Measurements from ENCODE around the gene CIB4. TPM values are rescaled to one million over a fixed set of nuclear protein-coding genes. Genes with fewer than 3 reads are reported as not detected.

Gene CIB4
- total RNA-seq, 1 donor from 2014 or later, result not detected

DNA sequence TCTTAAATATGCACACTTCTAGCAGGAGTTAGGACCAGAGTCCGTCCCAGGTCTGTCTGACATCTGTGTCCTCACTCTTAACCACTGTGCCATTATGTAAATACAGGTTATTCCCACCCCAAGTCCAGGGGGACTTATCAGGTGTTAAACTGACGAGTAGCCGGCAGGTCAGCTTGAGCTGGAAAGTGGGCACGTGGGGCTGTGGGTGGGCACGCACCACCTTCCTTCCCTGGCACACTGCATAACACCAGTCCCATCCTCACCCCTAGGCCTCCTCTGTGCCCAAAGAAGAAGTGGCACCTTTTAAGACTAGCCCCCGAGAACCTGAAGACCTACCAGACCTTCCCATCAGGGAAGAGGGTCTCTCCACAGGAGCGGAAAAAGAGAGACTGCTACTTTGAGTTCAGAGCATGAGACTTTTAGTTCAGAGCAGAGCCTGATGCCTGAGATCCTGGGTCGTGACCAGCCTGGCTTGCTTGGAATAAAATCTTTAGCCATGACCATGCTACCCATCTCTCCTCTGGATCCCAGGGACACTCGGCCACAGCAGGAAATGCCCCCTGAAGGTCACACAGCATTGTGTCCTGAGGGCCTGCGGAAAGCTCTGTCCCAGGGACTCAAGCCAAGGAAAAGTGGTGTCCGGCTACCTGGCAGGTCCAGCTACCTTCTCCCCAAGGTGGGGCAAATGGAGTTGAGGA lies 62.0 kb downstream of the CIB4 start:
- ATAC-seq (ENCODE audit: low read depth), result no peak
- intact Hi-C loops (cut with micrococcal nuclease), result loop anchor here (5.0 kb wide), 4 partner anchors 337 to 972 kb away; partner anchors contain the start of genes HADHA and HADHB
- no peak for DNase-seq
- Mint-ChIP-seq H3K27ac (no peak overlapping the region), H3K9me3 (no peaks in the 10 kb centered on the region), H3K4me1 (no peaks in the 10 kb centered on the region), H3K36me3 (ENCODE audit: low read depth) (no peaks in the 10 kb centered on the region), H3K4me3 (no peak overlapping the region), H3K27me3 (peaks cover 29% of the 10 kb centered on the region)
- CTCF ChIA-PET, result interaction anchor here (1.0 to 1.1 kb wide), 2 partner anchors 15 to 58 kb away, joined by 3 read pairs; no protein-coding TSS in a partner anchor
- POLR2A ChIA-PET, result no interaction called here
- TF ChIP-seq, protein P1, sequence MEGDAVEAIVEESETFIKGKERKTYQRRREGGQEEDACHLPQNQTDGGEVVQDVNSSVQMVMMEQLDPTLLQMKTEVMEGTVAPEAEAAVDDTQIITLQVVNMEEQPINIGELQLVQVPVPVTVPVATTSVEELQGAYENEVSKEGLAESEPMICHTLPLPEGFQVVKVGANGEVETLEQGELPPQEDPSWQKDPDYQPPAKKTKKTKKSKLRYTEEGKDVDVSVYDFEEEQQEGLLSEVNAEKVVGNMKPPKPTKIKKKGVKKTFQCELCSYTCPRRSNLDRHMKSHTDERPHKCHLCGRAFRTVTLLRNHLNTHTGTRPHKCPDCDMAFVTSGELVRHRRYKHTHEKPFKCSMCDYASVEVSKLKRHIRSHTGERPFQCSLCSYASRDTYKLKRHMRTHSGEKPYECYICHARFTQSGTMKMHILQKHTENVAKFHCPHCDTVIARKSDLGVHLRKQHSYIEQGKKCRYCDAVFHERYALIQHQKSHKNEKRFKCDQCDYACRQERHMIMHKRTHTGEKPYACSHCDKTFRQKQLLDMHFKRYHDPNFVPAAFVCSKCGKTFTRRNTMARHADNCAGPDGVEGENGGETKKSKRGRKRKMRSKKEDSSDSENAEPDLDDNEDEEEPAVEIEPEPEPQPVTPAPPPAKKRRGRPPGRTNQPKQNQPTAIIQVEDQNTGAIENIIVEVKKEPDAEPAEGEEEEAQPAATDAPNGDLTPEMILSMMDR (IDR thresholded peaks at IDR 0.05), result no peak

DNA sequence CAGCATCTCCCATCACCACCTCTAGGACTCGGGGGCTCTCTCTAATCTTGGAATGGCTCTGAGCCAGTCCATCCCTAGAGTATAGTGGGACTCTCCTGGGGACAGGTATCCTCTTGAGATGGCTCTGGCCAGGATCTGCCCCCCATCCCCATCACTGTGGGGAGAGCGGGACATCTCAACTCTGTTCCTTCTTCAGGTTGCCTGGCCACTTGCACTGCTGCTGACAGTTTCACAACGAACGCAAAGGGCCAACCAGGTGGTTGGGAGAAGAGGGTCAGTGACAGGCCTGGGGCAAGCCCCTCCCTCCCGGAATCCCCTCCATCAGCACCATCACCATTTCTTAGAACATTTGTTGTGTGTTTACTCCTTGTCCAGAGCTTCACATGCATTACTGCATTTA lies 62.6 kb downstream of the CIB4 start:
- peaks cover 31% of the 10 kb centered on the region for H3K27me3 Mint-ChIP-seq
- TF ChIP-seq, protein P1 (IDR thresholded peaks at IDR 0.05), result no peak
- POLR2A ChIA-PET, result no interaction called here
- DNase-seq (no peak), ATAC-seq (ENCODE audit: low read depth) (no peak)
- H3K36me3 Mint-ChIP-seq (ENCODE audit: low read depth), result no peaks in the 10 kb centered on the region
- H3K4me1 Mint-ChIP-seq, result no peaks in the 10 kb centered on the region
- H3K4me3 Mint-ChIP-seq, result no peak overlapping the region
- intact Hi-C loops (cut with micrococcal nuclease), result loop anchor here (1.0 to 5.0 kb wide), 5 partner anchors 336 to 971 kb away; partner anchors contain the start of genes HADHA and HADHB
- H3K9me3 Mint-ChIP-seq, result no peaks in the 10 kb centered on the region
- H3K27ac Mint-ChIP-seq, result no peak overlapping the region
- CTCF ChIA-PET, result interaction anchor here (1.0 to 1.4 kb wide), 4 partner anchors 24 to 490 kb away, joined by 3 to 4 read pairs (median 4); no protein-coding TSS in a partner anchor

DNA sequence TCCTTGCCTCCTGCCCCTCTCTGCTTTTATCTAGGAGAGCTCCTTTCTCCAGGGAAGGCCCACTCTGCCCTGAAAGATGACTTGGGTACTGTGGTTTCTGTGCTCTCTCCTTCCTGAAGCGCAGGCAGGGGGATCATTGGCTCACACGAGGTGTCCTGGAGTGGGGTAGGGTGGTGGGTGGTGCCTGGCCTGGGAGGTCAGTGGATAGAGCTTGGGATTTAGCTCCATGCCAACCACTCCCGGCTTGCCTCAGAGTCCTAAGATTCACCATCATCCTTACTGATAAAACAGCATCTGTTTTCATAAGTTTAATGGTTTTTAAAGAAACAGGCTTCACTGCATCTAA lies 63.1 kb downstream of the CIB4 start:
- POLR2A ChIA-PET, result no interaction called here
- Mint-ChIP-seq H3K27ac (no peak overlapping the region), H3K4me1 (no peaks in the 10 kb centered on the region), H3K4me3 (no peak overlapping the region), H3K9me3 (no peaks in the 10 kb centered on the region), H3K27me3 (peaks cover 32% of the 10 kb centered on the region), H3K36me3 (ENCODE audit: low read depth) (no peaks in the 10 kb centered on the region)
- DNase-seq (no peak), ATAC-seq (ENCODE audit: low read depth) (no peak)
- CTCF ChIA-PET, result interaction anchor here (0.7 to 2.3 kb wide), 7 partner anchors 15 to 627 kb away, joined by 3 to 19 read pairs (median 4); no protein-coding TSS in a partner anchor
- TF ChIP-seq, protein P1 (IDR thresholded peaks at IDR 0.05), result no peak
- intact Hi-C loops (cut with micrococcal nuclease), result loop anchor here (1.0 to 5.0 kb wide), 5 partner anchors 336 to 971 kb away; partner anchors contain the start of genes HADHA and HADHB

DNA sequence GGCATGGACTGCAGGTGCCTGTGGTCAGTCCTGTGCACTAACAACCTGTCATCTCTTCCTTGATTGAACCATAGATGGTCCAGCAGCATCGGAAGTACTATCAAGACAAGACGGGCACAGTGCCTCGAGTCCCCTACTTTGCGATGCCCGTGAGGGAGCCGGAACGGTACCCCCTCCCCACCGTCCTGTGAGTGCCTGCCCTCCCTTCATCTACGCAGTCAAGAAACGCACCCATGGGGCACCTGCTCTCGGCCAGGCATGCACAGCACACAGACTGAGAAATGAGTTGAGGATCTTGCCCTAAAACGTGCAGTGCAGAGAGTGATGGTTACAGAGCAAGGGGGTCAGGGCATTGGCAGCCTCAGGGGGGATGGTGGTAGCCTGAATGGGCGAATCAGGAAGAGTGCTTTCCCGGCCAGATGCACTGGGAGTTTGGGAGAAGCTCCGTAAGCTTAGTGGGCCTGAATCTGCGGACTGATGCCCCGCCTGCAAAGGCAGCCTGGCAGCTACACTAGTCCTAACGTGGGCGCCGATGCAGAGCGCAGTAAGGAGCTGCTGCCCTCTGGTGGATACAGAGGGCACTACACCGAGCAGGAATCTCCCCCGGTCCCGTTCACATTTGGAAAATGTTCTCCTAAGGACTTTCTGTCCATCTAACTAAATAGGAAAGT lies 63.6 kb downstream of the CIB4 start:
- Mint-ChIP-seq H3K4me3 (no peak overlapping the region), H3K9me3 (no peaks in the 10 kb centered on the region), H3K27me3 (peaks cover 30% of the 10 kb centered on the region), H3K27ac (no peak overlapping the region), H3K4me1 (no peaks in the 10 kb centered on the region), H3K36me3 (ENCODE audit: low read depth) (no peaks in the 10 kb centered on the region)
- ChIA-PET CTCF (interaction anchor here (0.6 to 2.3 kb wide), 8 partner anchors 16 to 627 kb away, joined by 3 to 19 read pairs (median 4); no protein-coding TSS in a partner anchor), POLR2A (no interaction called here)
- intact Hi-C loops (cut with micrococcal nuclease), result loop anchor here (1.0 to 5.0 kb wide), 6 partner anchors 335 to 970 kb away; partner anchors contain the start of genes HADHA and HADHB
- ATAC-seq (ENCODE audit: low read depth) (peak; percentile 84), DNase-seq (peak; percentile 49)
- TF ChIP-seq, protein P1 (IDR thresholded peaks at IDR 0.05), result no peak

Data from activated B cell treated with CpG ODN at 0.5 μM for 24 hours (primary cell).